ENCODE results near the gene SRSF8.
"Not testable (repeated sequence)": the region's sequence is repeated elsewhere in the genome, so short reads cannot be mapped to it uniquely, and the experiment has no call there.

The SRSF8 gene

DNA sequence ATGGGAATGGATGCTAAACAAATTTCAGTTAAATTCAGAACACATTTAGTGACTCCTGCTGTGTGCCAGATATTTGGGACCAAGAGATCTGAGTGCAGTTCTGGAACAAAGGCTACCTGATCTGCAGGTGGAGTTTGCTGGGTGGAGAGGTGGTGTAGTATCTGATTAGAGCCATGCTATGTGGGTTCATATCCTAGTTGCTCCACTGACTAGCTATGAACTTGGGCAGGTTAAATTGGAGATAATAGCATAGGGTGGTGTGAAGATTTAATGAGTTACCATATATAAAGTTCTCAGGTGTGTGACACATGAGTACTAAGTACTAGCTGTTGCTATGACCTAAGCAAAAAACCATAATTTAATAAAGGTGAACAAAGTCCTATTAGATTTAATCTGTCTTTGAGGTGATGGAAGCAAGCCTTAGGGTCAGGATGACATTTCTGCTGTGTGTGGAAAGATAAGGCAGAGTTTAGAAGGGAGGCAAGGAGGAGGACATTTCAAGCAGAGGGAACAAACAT is 25.0 kb downstream of the SRSF8 start:
- FAIRE-seq = no peak
- no peak for DNase-seq (ENCODE audit: extremely low spot score, insufficient read length, low read depth)

DNA sequence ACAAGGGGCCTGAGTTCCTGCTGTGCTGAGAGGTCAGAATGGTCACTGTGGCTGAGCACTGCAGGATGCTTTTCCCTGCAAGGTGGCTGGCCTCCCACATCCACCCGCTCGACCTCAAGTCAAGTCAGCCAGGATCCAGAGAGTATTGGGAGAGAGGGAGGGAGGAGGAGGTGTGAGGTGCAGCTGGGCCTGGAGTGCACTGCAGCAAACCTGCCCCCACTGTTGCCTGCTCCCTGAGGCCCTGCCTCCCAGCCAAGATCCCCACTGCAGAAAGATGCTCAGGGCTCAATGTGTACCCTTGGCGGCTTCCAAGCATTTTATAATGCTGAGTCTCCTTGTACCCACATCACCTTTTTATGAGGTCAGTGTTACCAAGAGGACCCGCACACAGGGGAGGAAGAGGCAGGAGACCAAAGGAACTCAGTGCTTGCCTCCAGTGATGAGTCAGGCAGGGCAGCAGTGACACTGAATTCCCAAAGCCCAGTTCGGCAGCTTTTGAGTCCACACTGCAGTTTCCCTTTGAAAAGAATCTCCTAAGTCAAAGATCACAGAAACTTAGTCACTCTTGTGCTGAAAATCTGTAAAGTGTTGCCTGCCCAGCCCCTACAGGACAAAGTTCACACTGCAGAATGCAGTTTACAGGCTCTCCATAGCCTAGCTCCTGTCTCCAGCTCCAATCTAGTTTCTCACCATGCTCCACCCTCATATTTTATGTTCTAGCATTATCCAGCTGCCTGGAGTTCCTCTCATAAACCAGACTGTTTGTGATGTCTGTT is 26.0 kb downstream of the SRSF8 start:
- DNase-seq (ENCODE audit: extremely low spot score, insufficient read length, low read depth) = no peak
- FAIRE-seq = peak; percentile 73

DNA sequence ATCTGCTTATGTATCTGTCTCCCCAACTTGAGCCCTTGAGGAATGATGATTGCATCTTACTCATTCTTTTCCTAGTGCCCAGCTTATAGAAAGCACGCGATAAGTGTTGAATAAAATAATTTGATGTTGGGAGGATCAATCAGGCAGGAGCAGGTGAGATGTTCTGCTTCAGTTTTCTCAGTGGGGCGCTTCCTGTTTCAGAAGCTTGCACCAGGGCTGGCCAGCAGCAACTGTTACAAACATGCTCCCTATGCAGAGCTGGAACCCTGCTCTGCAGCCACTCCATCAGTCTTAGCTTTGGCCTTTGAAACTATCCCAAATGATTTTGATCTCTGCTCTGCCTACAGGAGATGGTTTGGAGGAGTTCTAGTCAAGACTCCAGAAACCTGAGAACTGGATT is 26.8 kb downstream of the SRSF8 start:
- DNase-seq (ENCODE audit: extremely low spot score, insufficient read length, low read depth) (no peak), FAIRE-seq (peak; percentile 65)

DNA sequence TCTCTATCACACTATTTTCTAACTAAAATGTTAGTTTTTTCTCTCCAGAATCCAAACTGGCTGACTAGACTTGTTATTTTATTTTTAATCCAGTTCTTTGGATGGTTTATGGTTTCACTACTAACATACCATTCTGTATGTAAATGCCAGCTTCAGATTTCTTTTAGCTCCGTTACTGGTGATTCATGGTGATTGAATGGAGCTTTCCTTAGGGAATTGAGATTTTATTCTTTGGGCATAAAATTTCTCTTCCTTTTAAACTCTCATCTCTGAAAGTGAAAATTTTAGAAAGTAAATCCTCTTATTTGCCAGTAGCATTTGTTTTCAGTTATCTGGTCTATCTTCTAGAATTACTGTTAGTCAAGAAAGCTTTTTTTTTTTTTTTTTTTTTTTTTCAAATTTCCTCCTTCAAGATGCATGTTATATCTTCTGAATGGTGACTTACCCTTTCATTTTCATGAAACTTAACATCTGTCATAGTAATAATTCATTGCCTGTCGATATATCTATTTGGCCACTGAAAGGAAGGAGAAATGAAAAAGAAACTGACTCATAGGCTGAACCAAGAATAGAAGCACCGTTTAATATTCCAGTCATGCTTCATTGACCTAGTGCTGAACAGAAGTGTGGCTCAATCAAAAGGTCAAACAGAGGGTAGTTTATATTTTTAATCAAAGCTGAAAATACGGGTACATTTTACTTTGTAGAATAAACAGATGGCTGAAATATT is 29.3 kb downstream of the SRSF8 start:
- FAIRE-seq (peak; percentile 94), DNase-seq (ENCODE audit: extremely low spot score, insufficient read length, low read depth) (no peak)

DNA sequence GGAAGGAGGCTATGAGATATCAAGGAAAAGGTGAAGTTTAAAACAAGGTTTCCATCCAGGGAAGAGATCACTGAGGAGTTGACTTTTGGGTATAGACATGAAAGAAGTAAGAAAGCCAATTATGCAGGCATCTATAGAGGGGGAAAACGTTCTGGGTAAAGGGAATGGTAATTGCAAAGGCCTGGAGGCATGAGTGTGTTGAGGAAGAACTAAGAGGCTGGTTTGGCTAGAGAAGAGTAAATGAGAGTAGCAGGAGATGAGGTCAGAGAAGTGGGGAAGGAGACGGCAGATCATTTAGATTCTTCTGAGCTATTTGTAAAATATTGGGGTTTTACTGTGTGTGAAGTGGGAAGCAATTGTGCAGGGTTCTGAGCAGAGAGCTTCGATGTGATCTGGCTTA is 30.5 kb downstream of the SRSF8 start:
- FAIRE-seq (no peak), DNase-seq (ENCODE audit: extremely low spot score, insufficient read length, low read depth) (no peak)

DNA sequence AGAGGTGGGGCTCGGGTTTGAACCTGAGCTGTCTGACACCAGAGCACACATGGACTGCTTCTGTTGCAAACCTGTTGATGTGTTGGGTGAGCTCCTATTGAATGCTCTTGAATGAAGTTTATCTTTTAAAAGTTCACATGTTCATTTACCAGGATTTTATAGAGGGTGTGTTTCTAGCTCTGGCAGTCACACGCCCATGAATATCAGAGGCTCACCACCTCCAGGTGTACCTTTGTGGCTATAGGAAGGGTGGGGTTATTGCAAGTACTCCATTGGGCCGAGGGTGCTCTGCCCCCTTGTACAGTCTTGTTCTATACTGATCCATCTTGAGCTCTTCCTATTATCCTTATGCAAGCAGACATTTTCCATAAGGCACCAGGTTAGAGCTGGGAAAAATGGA is 32.1 kb downstream of the SRSF8 start:
- DNase-seq (ENCODE audit: extremely low spot score, insufficient read length, low read depth) (no peak), FAIRE-seq (no peak)

DNA sequence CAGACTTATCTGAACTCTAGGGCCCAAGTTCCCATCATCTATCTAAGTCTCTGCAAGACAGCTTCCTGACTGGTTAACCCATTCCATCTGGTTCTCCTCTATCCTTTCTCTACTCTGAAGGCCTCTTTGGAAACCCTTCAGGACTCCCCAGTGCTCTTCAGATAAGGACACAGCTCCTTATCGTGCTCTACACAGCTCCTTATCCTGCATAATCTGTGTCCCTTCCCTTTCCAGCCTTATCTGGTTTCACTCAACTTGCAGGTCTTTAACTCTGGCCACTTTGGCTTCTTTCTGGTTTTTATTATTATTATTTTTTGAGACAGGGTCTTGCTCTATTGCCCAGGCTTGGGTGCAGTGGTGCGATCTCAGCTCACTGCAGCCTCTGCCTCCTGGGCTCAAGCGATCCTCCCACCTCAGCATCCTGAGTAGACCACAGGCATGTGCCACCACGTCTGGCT is 33.5 kb downstream of the SRSF8 start:
- no peak for FAIRE-seq
- no peak for DNase-seq (ENCODE audit: extremely low spot score, insufficient read length, low read depth)

DNA sequence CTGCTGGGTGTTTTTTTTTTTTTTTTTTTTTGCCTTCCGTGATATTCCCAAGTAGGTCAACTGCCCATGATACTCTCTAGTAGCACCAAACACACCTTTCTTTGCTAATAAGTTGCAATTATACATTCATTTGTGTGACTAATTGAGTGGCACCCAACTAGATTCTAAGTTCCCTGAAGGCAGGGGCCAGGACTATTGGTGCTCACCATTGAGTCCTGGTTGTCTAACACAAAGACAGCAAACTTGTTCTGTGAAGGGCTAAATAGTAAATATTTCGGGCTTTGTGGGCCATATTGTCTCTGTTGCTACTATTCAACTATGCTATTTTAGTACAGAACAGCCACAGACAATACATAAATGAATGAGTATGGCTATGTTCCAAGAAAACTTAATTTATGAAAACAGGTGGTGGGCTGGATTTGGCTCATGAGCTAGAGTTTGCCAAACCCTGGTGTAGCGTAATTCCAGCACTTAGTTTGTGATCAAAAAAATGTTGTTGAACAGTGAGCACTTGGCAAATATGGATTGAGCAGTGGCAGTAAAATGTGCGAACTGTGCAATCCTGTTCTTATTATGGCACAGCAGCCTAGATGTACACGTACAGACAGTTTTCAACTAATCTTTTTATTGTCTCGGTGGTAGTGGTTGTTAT is 34.3 kb downstream of the SRSF8 start:
- DNase-seq (ENCODE audit: extremely low spot score, insufficient read length, low read depth) (no peak), FAIRE-seq (no peak)

DNA sequence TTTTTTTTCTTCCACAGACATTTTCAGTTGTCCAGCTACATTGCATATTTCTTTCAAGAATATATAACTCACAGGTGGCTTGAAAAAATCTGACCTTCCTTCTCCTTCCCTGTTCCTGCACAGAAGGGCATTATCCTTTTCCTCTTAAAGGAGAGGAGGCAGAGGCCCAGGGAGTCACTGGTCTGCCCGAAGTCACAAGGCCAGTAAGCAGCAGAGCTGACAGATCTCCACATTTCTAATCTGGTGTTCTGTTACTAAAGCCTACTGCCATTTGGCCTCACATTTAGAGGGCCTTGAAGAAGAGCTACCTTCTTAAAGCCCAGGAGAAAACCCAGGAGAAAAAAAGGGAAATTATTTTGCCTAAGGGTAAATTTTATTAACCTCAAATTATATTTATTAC is 35.2 kb downstream of the SRSF8 start:
- DNase-seq (ENCODE audit: extremely low spot score, insufficient read length, low read depth) (no peak), FAIRE-seq (no peak)

DNA sequence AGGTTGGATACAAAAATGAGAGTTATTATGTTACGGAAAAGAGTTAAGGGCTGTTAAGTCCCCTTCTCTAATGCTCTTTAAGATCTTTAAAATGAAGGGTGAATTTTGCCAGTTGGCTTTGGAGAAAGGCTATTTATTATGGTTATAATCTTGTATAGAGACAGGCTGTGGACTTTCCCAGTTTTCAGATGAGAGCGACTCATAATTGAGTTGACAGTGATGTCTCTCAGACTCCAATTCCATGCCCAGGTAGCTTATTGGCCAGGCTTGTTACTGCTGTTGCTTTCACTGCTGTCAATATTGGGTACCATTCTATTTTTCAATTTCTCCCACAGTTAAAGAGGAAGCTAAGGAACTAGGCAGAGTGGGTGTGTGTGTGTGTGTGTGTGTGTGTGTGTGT is 36.0 kb downstream of the SRSF8 start:
- FAIRE-seq (no peak), DNase-seq (ENCODE audit: extremely low spot score, insufficient read length, low read depth) (no peak)

DNA sequence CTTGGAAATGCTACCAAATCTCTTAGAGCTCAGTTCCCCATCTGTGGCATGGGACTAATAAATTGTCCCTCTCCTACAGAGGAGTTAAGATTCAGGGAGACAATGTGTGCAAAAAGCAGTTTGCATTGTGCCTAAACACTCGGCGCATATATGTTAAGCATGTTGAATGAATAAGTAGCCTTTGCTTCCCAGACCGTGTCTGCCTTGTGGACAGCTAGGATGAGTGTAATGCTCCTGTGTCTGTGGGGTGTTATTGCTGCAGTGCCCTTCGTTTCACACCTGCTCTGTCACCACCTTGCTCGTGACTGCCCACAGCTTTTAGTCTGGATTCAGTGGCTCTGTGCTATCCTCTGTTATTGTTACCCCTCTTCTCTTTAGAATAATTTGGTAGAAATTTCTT is 37.0 kb downstream of the SRSF8 start:
- FAIRE-seq (no peak), DNase-seq (ENCODE audit: extremely low spot score, insufficient read length, low read depth) (no peak)

DNA sequence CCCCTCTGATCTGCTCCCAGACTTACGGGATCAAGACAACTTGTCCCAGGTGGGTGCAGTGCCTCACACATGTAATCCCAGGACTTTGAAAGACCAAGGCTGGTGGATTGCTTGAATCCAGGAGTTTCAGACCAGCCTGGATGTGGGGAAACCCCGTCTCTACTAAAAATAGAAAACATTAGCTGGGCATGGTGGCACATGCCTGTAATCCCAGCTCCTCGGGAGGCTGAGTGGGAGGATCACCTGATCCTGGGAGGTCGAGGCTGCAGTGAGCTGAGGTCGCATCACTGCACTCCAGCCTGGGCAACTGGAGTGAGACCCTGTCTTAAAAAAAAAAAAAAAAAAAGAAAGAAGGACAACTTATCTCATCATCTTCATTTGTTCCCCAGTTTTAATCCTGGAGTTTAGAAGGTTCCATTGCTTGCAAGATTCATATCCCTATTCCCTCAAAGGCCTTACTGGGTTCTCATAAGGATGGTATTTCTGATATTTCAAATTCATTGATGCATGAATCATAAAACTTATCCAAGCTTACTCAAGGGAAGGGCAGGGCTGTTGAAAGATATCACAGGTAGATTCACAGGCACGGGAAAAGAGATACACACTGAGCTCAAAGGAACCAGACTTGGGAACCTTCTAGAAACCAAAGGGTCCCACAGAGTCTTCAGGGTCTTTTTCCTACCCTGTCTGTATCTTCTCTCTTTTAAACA is 37.6 kb downstream of the SRSF8 start:
- DNase-seq (ENCODE audit: extremely low spot score, insufficient read length, low read depth) = no peak
- FAIRE-seq = no peak

DNA sequence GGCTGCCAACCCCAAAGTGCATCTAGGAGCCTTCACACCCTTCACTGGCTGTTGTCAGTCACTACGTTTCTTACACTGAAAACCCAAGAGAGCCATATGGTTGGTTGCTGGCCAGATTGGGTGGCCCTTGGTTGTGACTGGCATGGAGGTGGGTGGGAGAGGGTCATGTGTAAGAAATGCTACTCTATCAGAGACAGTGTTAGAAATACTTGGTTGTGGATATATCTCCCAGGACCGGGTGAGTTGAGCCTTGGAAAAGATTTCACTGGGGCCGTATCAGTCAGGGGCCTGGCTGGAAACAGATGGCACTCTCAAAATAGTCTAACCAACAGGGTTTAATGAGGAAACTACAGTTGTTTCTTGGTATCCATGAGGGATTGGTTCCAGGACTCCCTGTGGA is 38.1 kb downstream of the SRSF8 start:
- FAIRE-seq (no peak), DNase-seq (ENCODE audit: extremely low spot score, insufficient read length, low read depth) (no peak)

DNA sequence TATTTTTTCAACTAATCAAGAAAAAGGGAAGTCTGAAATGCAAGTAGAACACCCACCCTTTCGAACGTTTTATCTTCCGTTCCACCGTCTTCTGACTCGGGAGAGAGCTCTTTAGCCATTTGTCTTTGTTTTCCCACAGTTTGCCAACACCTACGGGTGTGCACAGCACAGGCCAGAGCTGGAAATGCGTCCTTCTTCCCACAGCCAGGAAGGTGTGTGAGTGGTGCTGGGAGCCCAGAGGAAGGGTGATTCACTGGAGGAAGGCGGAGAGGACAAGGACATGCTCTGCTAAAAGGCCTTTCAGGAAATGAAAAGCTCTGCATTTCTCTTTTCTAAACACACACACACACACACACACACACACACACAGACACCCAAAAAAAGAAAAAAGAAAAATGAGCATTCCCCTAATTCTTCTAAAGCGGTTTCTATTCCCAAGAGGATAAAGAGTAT is 41.5 kb downstream of the SRSF8 start:
- DNase-seq (ENCODE audit: extremely low spot score, insufficient read length, low read depth) (no peak), FAIRE-seq (no peak)

DNA sequence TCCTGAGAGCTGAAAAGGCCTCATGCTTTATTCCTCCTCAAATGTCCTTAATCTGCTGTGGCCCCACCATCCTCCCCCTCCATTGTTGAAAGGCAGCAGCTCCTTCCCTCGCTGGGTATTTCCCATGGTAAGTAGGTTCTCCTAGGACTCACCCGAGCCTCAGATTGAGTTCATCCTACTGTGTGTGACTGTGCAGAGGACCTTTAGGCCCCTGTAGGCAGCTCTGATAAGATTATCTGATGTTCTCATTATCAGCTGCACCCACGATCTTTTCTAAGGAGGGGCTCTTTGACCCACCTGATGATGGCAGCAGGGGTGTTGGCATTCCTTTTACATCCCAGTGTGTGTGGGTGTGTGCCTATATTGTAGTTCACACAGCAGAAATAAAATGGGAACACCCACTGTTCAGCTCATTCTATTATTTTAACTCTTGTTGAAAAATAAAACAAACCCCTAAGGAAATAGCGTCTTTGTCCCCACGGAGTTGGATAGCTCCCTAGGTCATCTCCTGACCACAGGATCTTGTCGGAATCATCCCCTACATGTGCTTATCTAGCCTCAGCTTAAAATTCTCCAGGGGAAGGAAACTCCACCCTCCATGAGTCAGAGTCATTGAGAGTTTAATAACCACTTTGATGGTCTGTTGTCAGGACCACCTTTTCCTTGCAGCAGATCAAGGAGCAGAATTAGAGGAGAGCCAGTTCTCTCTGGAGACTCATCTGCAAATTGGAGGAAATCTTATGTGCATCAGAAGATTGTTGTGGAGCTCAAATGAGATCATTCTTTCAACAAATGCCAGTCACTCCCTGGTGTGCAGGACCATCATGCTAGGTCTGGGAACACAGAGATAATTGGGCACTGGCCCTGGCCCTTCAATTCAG is 42.2 kb downstream of the SRSF8 start:
- no peak for DNase-seq (ENCODE audit: extremely low spot score, insufficient read length, low read depth)
- FAIRE-seq = no peak

DNA sequence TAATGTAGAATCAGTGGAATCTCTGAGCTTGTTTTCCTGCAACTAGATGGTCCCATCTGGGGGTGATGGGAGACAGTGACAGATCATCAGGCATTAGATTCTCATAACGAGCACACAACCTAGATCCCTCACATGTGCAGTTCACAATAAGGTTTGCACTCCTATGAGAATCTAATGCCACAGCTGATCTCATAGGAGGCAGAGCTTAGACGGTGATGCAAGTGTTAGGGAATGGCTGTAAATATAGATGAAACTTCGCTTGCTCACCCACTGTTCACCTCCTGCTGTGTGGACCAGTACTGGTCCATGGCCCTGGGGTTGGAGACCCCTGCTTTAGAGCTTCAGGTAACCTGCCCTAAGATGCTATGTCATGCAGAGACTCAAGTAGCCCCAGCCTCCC is 44.8 kb downstream of the SRSF8 start:
- not testable (repeated sequence) for FAIRE-seq; DNase-seq (ENCODE audit: extremely low spot score, insufficient read length, low read depth)

DNA sequence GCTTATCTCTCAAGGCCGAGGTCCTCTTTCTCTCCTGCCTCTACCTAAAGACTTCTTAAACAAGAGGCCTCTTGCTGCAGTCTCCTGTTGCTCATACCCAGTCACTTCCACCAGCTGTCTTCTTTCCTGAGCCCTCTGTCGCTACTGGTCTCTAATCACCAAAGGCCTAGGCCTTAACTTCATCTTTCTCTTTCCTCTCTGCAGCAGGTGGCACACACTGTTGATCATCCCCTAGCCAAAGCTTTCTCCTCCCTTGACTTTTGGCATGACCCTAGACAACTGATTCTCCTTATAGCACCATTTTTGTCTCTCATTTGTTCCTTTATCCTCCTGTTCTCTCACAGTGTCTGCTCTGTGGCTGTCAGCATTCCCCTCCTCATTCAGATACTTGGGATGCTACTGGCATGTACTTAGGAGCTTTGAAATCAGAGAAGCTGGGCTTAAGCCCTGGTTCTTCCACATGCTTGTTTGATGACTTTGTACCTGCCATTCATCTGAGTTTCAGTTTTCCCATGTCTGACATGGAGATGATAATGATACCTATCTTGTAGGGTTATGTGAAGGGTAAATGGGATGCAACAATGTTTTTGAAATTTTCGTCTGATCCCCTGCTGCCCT is 45.3 kb downstream of the SRSF8 start:
- no peak for FAIRE-seq

DNA sequence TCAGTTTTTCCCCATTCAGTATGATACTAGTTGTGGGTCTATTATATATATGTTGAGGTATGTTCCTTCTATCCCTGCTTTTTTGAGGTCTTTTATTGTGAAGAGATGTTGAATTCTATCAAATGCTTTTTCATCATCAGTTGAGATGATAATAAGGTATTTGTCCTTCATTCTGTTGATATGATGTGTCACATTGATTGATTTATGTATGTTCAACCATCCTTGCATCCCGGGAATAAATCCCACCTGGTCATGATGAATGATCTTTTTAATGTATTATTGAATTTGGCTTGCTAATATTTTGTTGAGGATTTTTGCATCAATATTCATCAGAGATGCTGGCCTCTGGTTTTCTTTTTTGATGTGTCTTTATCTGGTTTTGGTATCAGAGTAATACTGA is 48.9 kb downstream of the SRSF8 start:
- DNase-seq (ENCODE audit: extremely low spot score, insufficient read length, low read depth) = no peak
- no peak for FAIRE-seq

More for the DNA sequence above, 45.3 kb downstream of the SRSF8 start:
- DNase-seq (ENCODE audit: extremely low spot score, insufficient read length, low read depth) = no peak

All from GM18507 (cell line).